ENCODE results near the gene BBS9.

DNA sequence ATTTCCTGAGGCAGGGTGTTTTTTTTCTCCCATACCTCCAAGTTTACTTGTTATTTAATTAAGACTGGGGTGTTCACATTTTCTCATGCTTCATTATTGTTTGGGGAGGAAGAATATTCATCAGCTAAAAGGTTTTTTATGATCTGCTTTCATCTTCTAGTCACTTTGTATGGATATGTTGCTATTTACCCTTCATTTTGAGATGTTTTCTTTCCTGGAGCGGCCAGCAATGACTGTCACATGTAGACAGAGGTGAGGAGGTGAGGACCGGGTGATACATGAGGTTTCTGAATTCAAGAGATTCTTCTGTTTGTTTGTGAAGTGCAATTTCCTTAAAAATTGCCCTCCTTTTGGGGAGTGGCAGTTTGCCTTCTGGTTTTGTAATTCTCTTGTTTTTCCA lies 514.2 kb downstream of the BBS9 start:
- TF ChIP-seq, protein P1, sequence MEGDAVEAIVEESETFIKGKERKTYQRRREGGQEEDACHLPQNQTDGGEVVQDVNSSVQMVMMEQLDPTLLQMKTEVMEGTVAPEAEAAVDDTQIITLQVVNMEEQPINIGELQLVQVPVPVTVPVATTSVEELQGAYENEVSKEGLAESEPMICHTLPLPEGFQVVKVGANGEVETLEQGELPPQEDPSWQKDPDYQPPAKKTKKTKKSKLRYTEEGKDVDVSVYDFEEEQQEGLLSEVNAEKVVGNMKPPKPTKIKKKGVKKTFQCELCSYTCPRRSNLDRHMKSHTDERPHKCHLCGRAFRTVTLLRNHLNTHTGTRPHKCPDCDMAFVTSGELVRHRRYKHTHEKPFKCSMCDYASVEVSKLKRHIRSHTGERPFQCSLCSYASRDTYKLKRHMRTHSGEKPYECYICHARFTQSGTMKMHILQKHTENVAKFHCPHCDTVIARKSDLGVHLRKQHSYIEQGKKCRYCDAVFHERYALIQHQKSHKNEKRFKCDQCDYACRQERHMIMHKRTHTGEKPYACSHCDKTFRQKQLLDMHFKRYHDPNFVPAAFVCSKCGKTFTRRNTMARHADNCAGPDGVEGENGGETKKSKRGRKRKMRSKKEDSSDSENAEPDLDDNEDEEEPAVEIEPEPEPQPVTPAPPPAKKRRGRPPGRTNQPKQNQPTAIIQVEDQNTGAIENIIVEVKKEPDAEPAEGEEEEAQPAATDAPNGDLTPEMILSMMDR (IDR thresholded peaks at IDR 0.05) = no peak
- TF ChIP-seq EZH2 (IDR thresholded peaks at IDR 0.05; ENCODE audit: borderline replicate concordance, insufficient read depth, low read depth, low read length, poor library complexity, severe bottlenecking) = no peak

Measured in B cell (primary cell).